Smooth muscle cell (in vitro differentiated cells): ENCODE data around the gene PDX1. TPM values are rescaled to one million over a fixed set of nuclear protein-coding genes. Genes with fewer than 3 reads are reported as not detected.

Source experiments
- DNase-seq: peaks from one replicate; lab custom pipeline; 2025; ENCODE audit not compliant: unreplicated experiment; lab: John Stamatoyannopoulos, UW
- H2AFZ ChIP-seq: fragments of 200-600 bp; sonication (generic); 2 replicates; pipeline ENCODE4 v1.6.0; 2016; ENCODE audit warnings: antibody characterized with exemption, low read depth, mild to moderate bottlenecking
- H3F3A ChIP-seq: fragments of 200-600 bp; sonication (generic); 2 replicates; pipeline ENCODE4 v1.6.0; 2017; ENCODE audit warnings: antibody characterized with exemption, low read depth
- H3K27ac ChIP-seq: fragments of 200-600 bp; sonication (generic); 2 replicates; pipeline ENCODE4 v1.5.1; 2016; ENCODE audit warnings: low read depth, mild to moderate bottlenecking
- H3K27me3 ChIP-seq: fragments of 200-600 bp; sonication (generic); 2 replicates; pipeline ENCODE4 v1.6.1; 2016; ENCODE audit warnings: low read depth, mild to moderate bottlenecking
- H3K36me3 ChIP-seq: fragments of 200-600 bp; sonication (generic); 2 replicates; pipeline ENCODE4 v1.5.1; 2016; ENCODE audit warnings: low read depth
- H3K4me1 ChIP-seq: fragments of 200-600 bp; sonication (generic); 2 replicates; pipeline ENCODE4 v1.5.1; 2016; ENCODE audit warnings: low read depth
- H3K4me2 ChIP-seq: fragments of 200-600 bp; sonication (generic); 2 replicates; pipeline ENCODE4 v1.6.0; 2016; ENCODE audit warnings: mild to moderate bottlenecking
- H3K4me3 ChIP-seq: fragments of 200-600 bp; sonication (generic); 2 replicates; pipeline ENCODE4 v1.5.1; 2016; ENCODE audit warnings: mild to moderate bottlenecking
- H3K79me2 ChIP-seq: fragments of 200-600 bp; sonication (generic); 2 replicates; pipeline ENCODE4 v1.6.0; 2016; ENCODE audit warnings: low read depth, mild to moderate bottlenecking
- H3K9ac ChIP-seq: fragments of 200-600 bp; sonication (generic); 2 replicates; pipeline ENCODE4 v1.6.0; 2016; ENCODE audit warnings: low read depth
- H3K9me3 ChIP-seq: fragments of 200-600 bp; sonication (generic); replicated peaks from 2 replicates; pipeline ENCODE4 v1.5.1; 2016; ENCODE audit warnings: low read depth
- H4K20me1 ChIP-seq: fragments of 200-600 bp; sonication (generic); 2 replicates; pipeline ENCODE4 v1.6.0; 2016; ENCODE audit warnings: low read depth
- CTCF ChIP-seq: fragments of 200-600 bp; sonication (generic); IDR thresholded peaks from 2 replicates; pipeline ENCODE4 v1.5.1; 2017; ENCODE audit warnings: borderline replicate concordance, mild to moderate bottlenecking, antibody characterized with exemption; ENCODE audit not compliant: insufficient read depth, poor library complexity, severe bottlenecking
- whole genome bisulfite sequencing: methylation state at CpG from one replicate; pipeline ENCODE4 v1.1.7; 2016; ENCODE audit warnings: low lambda C conversion rate; 5-methylcytosine and 5-hydroxymethylcytosine counted together
- polyA plus RNA-seq: library from polyadenylated mRNA; unstranded; fragments of >200 nt; fragmentation: Nextera tagmentation; extraction: Ambion mirVana; gene quantifications from 2 replicates; pipeline ENCODE4 v1.2.1, GENCODE V29; 2016
- total RNA-seq: library from RNA; depleted of rRNA; stranded (reverse); fragments of >200 nt; gene quantifications from 2 replicates; pipeline ENCODE4 v1.2.3, GENCODE V29; 2014

PDX1 gene
- total and polyA plus RNA-seq, 2 experiments from 2014 or later, result not detected

DNA sequence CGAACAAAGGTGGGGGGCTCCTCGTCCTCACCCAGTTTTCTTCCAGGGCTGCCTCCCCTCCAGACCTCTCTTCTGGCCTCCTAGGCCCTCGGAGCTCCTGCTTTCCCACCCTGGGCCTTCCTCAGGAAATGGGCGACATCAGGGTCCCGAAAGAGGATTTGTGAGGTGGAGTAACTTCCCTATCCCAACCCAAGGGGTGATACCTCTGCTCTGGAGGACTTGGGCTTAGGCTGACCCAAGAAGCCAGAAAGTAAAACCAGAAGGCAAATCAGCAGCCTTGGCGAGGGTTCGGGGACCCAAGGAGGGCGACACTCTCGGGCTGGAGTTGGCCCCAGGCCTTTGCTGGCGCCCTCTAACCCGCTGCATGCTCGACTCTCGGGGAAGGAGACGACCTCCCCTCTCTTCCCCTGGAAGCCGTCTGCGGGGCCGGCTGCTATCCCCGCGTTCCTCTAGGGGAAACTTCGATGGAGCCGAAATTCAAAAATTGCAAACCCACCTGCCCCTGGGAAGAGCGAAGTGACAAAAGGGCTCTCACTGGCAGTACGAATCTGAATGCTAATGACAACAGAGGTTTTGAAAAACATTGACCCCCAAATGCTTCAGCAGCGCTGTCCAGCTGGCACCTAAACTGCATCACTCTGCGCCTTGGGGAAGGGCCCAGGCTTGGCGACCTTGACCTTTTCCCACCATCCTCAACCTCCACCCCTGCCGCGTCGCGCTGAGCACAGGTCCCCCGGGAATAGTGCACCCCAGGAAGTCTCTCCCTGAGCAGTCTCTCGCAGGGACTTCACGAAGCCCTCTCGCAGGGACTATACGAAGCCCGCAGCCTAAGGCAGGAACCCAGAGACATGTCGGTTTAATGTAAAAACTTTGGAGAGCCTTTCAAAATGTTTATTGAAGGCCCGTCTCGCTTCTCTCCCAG is 2.4 kb downstream of the PDX1 start:
- Histone ChIP-seq H3K4me3 (no peak overlapping the region), H3F3A (no peaks in the 10 kb centered on the region), H3K9ac (no peak overlapping the region), H3K4me1 (peaks cover 14% of the 10 kb centered on the region), H4K20me1 (no peaks in the 10 kb centered on the region), H3K4me2 (no peak overlapping the region), H2AFZ (no peak overlapping the region), H3K27ac (no peak overlapping the region), H3K27me3 (peaks cover 100% of the 10 kb centered on the region), H3K36me3 (no peaks in the 10 kb centered on the region), H3K9me3 (no peaks in the 10 kb centered on the region), H3K79me2 (no peaks in the 10 kb centered on the region)
- DNase-seq, result no peak
- TF ChIP-seq CTCF, result no peak
- WGBS, result 6% methylated on average over 39 of the region's 39 CpGs

- H2AFZ ChIP-seq, result no peak overlapping the region
- H3K79me2 ChIP-seq, result no peaks in the 10 kb centered on the region
- no peaks in the 10 kb centered on the region for H3F3A ChIP-seq
- H3K4me2 ChIP-seq, result no peak overlapping the region
- peaks cover 100% of the 10 kb centered on the region for H3K27me3 ChIP-seq
- H3K27ac ChIP-seq, result no peak overlapping the region
- no peak overlapping the region for H3K9ac ChIP-seq
- no peaks in the 10 kb centered on the region for H3K36me3 ChIP-seq
- no peaks in the 10 kb centered on the region for H3K9me3 ChIP-seq
- peaks cover 7% of the 10 kb centered on the region for H3K4me1 ChIP-seq
- DNase-seq, result no peak
- no peak for TF ChIP-seq CTCF
- 18% methylated on average over 24 of the region's 24 CpGs for WGBS
- no peak overlapping the region for H3K4me3 ChIP-seq
- no peaks in the 10 kb centered on the region for H4K20me1 ChIP-seq
These were observed 3.2 kb downstream of the PDX1 start for GRCh38 chr13:27922883-27923612.

GRCh38 chr13:27923794-27924528 is 4.2 kb downstream of the PDX1 start:
- 5% methylated on average over 39 of the region's 48 CpGs for WGBS
- H2AFZ ChIP-seq, result no peak overlapping the region
- no peaks in the 10 kb centered on the region for H3K36me3 ChIP-seq
- H3K9me3 ChIP-seq, result no peaks in the 10 kb centered on the region
- no peak overlapping the region for H3K27ac ChIP-seq
- H3F3A ChIP-seq, result no peaks in the 10 kb centered on the region
- peaks cover 100% of the 10 kb centered on the region for H3K27me3 ChIP-seq
- H3K4me2 ChIP-seq, result no peak overlapping the region
- no peak for DNase-seq
- H3K4me3 ChIP-seq, result no peak overlapping the region
- peaks cover 7% of the 10 kb centered on the region for H3K4me1 ChIP-seq
- H4K20me1 ChIP-seq, result no peaks in the 10 kb centered on the region
- no peak for TF ChIP-seq CTCF
- H3K9ac ChIP-seq, result no peak overlapping the region
- no peaks in the 10 kb centered on the region for H3K79me2 ChIP-seq
